HG02884 (cell line): ENCODE data around the gene PLS1.
"Not testable (repeated sequence)": the region's sequence is repeated elsewhere in the genome, so short reads cannot be mapped to it uniquely, and the experiment has no call there.

Experiments used
- ATAC-seq: cut with Tn5 transposase; IDR thresholded peaks from one replicate; pipeline ENCODE4 v1.9.1; 2021; ENCODE audit warnings: mild to moderate bottlenecking, moderate library complexity; ENCODE audit not compliant: unreplicated experiment

The PLS1 gene, protein sequence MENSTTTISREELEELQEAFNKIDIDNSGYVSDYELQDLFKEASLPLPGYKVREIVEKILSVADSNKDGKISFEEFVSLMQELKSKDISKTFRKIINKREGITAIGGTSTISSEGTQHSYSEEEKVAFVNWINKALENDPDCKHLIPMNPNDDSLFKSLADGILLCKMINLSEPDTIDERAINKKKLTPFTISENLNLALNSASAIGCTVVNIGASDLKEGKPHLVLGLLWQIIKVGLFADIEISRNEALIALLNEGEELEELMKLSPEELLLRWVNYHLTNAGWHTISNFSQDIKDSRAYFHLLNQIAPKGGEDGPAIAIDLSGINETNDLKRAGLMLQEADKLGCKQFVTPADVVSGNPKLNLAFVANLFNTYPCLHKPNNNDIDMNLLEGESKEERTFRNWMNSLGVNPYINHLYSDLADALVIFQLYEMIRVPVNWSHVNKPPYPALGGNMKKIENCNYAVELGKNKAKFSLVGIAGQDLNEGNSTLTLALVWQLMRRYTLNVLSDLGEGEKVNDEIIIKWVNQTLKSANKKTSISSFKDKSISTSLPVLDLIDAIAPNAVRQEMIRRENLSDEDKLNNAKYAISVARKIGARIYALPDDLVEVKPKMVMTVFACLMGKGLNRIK

GRCh38 chr3:142595951-142596725, at the start of gene PLS1:
TSS of gene PLS1 (plus strand) at chr3:142596393. CDS start at chr3:142664238, 67,845 bp downstream.
- peak; percentile 87 for ATAC-seq

DNA sequence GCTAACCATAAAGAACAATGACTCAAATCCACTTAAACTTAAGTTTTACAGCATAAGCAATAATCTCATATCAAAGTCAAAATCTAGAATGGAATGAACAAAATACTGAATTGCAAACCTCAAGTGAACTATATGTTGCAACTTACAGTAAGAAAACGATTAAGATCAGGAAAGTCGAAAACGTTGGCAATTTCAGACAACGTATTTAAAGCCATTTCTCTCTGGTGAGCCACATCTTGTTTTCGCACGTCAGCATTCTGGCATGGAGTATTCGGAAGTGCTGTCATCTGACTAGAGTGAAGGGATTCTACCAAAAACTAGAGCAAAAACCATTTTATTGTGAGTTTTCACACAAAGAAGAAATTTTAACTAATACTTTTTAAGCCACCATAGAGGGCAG, 46.2 kb upstream of the PLS1 start:
- ATAC-seq, result no peak

DNA sequence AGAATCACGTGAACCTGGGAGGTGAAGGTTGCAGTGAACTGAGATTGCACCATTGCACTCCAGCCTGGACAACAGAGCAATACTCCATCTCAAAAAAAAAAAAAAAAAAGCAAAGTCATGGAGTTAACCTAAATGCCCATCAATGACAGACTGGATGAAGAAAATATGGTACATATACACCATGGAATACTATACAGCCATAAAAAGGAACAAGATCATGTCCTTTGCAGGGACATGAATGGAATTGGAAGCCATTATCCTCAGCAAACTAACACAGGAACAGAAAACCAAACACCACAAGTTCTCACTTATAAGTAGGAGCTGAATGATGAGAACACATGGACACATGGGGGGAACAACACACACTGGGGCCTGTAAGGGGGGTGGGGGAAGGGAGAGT, 43.6 kb upstream of the PLS1 start:
- not testable (repeated sequence) for ATAC-seq

- ATAC-seq, result no peak
Measured at GRCh38 chr3:142553741-142554140, 42.5 kb upstream of the PLS1 start.

GRCh38 chr3:142560118-142560517, 36.1 kb upstream of the PLS1 start:
- no peak for ATAC-seq

DNA sequence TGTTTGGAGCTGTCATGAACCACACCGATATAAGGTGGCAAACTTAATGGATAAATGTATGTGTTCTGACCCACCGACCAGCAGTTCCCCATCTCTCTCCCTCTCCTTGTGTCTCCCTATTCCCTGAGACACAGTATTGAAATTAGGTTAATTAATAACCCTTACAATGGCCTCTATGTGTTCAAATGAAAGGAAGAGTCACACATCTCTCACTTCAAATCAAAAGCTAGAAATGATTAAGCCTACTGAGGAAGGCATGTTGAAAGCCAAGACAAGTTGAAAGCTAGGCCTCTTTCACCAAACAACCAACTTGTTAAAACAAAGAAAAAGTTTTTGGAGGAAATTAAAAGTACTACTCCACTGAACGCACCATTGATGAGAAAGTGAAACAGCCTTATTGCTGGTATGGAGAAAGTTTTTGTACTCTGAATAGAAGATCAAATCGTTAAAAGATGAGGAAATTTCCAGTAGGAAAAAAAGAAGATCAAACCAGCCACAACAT, 32.6 kb upstream of the PLS1 start:
- no peak for ATAC-seq

DNA sequence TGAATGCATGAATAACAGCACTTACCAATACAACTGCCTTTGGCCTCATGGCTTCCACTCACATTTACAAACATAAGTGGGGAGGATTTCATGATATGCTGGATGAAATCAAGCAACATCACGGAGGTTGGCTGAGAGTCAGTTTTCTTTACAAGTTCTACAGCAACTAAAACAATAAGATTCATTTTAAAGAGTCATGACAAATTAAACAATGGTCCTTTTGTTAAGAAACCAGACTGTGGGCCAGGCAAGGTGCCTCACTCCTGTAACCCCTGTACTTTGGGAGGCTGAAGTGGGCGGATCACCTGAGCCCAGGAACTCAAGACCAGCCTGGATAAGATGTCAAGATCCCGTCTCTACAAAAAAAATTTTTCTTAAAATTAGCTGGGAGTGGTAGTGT, 30.1 kb upstream of the PLS1 start:
- ATAC-seq, result no peak

DNA sequence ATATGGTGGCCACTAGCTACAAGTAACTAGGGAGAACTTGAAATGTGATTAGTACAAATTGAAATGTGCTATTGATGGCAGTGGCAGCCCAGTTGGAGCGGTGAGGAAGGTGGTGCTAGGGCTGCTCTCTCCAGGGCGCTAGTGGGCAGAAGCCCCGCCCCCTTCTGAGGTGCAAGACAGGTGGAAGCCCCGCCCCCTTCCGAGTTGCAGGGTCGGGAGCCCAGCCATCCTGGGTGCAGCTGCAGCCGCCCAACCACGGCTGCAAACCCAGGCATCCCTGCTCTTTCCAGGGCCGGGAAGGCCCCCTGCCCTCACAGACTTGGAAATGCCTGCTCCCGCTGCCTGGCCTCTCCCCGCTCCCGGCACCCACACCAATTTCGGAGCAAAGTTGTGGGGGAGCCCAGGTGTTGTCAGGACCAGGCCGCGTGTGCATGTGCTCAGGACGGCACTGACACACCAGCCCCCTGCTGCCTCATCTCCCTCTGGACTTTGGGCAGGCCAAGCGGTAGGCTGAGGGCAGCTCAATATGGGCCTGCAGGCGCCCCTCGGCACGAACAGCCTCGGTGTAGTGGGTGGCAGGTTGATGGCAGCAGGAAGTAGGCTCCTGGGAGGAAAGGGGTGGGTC, 27.7 kb upstream of the PLS1 start:
- ATAC-seq, result no peak

DNA sequence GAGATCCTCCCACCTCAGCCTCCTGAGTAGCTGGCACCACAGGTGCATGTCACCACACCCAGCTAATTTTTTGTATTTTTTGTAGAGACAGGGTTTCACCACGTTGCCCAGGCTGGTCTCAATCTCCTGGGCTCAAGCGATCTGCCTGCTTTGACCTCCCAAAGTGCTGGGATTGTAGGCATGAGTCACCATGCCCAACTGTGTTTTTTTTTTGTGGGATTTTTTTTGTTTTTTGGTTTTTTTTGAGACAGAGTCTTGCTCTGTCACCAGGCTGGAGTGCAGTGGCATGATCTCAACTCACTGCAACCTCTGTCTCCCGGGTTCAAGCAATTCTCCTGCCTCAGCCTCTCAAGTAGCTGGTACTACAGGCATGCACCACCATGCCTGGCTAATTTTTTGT, 26.8 kb upstream of the PLS1 start:
- not testable (repeated sequence) for ATAC-seq

GRCh38 chr3:142574223-142574622, 22.0 kb upstream of the PLS1 start:
- ATAC-seq, result not testable (repeated sequence)

- no peak for ATAC-seq
Measured at GRCh38 chr3:142574665-142575064, 21.5 kb upstream of the PLS1 start.

DNA sequence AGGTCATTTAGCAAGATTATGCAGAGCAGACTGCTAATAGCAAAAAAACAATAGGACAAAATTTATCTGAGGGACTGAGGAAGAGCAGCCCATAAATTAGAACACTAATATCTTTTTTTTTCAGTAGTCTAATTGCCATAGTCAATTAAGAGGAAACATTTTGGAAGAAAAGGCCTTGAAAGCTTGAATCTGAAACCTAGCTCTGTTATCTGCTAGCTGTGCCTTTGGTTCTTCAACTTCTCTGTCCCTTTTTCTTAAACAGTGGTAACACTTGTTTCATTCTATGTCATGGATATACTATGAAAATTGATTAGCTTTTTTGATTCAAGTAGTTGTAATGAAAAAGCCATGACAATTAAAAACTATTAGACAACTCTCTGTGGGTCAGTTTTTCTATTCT, 19.4 kb upstream of the PLS1 start:
- ATAC-seq, result no peak

DNA sequence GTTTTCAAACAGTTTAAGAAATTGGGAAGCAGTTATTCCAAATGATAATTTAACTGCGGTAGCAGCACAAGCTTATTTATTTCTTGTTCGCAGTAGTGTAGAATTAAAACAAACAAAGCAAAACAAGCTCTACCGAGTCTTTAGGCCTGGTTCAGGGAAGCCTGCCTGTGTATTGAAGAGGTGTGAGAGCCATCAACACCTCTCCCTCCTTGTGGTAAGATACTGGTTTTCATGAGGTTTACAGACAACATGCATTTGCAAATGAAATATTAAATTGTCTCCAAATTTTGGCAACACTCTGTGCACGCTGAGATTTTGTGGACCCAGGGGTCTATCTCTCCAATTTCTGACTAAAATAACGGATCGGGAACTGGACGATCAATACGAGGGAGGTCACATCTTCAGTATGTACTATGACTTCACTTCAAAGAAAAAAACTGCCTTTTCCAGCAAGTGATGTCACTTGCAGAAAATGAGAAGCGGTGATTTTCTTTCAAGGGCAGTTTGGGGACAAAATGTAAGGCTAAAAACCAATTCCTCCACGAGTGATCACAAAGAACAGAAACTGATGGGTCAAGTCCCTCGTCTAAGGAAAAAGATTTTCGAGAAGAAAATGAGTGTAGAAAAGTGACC, 18.4 kb upstream of the PLS1 start:
- no peak for ATAC-seq

DNA sequence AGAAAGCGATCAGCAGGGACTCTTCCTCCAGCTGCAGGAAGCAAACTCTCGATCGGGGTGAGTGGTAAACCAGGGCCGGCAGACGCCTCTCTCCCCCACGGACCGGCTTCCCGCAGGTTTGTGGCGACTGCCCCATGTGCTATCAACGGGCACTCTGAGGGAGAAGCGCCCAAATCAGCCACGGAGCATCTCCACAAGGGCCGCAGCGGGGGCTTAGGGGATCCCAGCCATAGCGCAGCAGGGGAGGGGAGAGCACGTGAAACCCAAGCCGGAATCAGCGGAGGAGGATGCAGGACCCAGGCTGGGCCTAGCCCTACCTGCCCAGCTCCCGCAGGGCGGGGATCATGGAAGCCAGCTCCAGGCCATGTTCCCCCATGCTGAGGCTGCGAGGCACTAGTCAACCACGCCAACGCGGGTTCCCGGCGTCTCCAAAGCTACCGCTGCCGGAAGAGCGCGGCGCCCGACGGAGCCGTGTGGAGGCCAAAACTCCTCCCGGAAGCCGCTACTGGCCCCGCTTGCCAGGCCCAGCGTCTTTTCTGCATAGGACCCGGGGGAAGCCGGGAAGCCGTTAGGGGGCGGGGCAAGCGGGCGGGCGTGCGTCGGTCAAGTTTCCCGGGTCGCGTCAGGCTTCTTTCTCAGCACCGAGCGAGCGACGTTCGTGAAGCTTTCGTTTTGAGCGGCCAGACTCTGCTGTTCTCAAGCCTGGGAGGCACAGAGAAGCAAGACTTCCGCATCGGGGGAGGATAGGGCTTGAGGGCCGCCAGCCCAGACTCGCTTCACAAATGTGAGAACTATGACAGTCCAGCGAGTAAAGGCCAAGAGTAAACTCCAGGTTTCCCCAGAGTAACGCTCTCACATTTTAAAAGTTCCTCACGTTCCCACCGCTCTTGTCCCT, 17.6 kb upstream of the PLS1 start, which contains the start of gene ATR:
ATR (minus strand) TSS at position 405 of the 895 bp plus-strand sequence; CDS start at position 376, 29 bp downstream.
- peak; percentile 95 for ATAC-seq

DNA sequence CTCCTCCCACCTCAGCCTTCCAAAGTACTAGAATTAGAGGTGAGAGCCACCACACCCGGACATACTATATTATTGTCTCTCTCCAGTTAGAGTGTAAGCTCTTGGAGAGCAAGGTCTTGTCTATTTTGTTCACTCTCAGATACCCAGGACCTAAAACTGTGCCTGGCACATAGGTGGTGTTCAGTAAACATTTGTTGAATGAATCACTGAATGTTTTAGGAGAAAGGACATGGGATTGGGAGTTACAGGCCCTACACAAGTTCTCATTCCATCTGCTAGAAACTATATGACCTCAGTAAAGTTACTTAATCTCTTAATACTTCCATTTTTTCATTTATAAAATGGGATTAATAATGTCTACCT, 16.2 kb upstream of the PLS1 start:
- ATAC-seq, result no peak

- not testable (repeated sequence) for ATAC-seq
Measured at GRCh38 chr3:142581070-142581469, 15.1 kb upstream of the PLS1 start.

GRCh38 chr3:142586803-142587406, 9.3 kb upstream of the PLS1 start:
- peak; percentile 59 for ATAC-seq

DNA sequence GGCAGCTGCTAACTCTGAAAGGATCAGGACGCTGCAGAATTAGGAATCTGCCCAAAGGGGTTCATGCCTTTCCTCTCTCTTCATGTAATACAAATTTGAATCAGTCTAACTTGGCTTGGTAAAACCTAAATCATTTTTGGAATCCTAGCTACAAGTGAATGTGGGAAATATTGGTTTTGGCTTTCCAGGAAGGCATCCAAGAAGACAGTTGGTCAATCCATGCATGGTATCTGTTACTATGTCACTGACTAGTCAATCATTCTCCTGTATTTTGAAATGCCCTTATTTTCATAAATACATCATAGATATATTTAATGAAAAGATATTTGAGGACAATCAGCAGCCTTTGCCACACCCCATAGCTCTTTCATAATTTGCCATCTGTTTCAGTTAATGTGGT, 7.5 kb upstream of the PLS1 start:
- no peak for ATAC-seq

DNA sequence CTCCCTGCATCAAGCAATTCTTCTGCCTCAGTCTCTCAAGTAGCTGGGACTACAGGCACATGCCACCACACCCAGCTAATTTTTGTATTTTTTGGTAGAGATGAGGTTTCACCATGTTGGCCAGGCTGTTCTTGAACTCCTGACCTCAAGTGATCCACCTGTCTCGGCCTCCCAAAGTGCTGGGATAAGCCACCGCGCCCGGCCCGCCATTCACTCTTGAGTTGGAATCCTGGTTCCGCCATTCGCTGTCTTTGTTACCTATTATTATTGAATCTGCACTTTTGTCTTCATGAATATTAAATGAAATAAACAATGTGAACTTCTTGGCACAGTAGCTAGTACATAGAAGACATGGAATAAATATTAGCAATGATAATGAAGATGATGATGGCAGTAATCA, 3.9 kb upstream of the PLS1 start:
- not testable (repeated sequence) for ATAC-seq
